ENCODE results near the gene RASAL2. TPM values are rescaled to one million over a fixed set of nuclear protein-coding genes. Genes with fewer than 3 reads are reported as not detected.
"Not testable (repeated sequence)": the region's sequence is repeated elsewhere in the genome, so short reads cannot be mapped to it uniquely, and the experiment has no call there.

RASAL2 gene
- total and polyA plus RNA-seq, 9 of the 15 experiments (the other 6 are each of a cell fraction or from before 2014, with no cell fraction given) = 0.13 to 1.0 (median 0.62) TPM

- WGBS (ENCODE audit: insufficient coverage, low coverage, missing lambda C conversion rate) = 1% methylated on average over 4 of the region's 4 CpGs
Observed at GRCh38 chr1:178120088-178120487, 26.2 kb downstream of the RASAL2 start.

GRCh38 chr1:178120520-178121052, 26.7 kb downstream of the RASAL2 start:
- H3K9ac ChIP-seq (ENCODE audit: insufficient read depth in 1 of 2, low read depth in 2 of 2, low read length in 2 of 2); CTCF ChIA-PET (ENCODE audit: low intra/inter-chr PET ratio); H3K4me1 ChIP-seq (replicated peaks in 1 of 2; ENCODE audit: control insufficient read depth in 2 of 2, insufficient read depth in 2 of 2, low read length in 2 of 2); intact Hi-C loops (cut with micrococcal nuclease); POLR2A ChIA-PET; H3K27ac ChIP-seq (ENCODE audit: extremely low read depth, low read depth, low read length); in situ Hi-C loops (cut with MboI); FAIRE-seq; H3K36me3 ChIP-seq (ENCODE audit: control insufficient read depth, insufficient read depth, low read length); DNase-seq (ENCODE audit: extremely low read depth in 1 of 4, low spot score in 3 of 4); H3K9me3 ChIP-seq (replicated peaks; ENCODE audit: control insufficient read depth, insufficient read depth, low read depth, low read length); BruUV-seq (replicated peaks); H3K27me3 ChIP-seq (ENCODE audit: control insufficient read depth in 2 of 2, insufficient read depth in 2 of 2, low read length in 2 of 2); H3K4me2 ChIP-seq (ENCODE audit: insufficient read depth, low read length); ATAC-seq; H3K79me2 ChIP-seq (ENCODE audit: control insufficient read depth, insufficient read depth, low read length); H3K9me1 ChIP-seq (ENCODE audit: control insufficient read depth, insufficient read depth, low read length); H4K20me1 ChIP-seq (replicated peaks; ENCODE audit: control insufficient read depth, insufficient read depth, low read length); H2AFZ ChIP-seq (ENCODE audit: low read depth, low read length); H3K4me3 ChIP-seq: not testable (repeated sequence)
- WGBS (ENCODE audit: insufficient coverage, low coverage, missing lambda C conversion rate) = under 1% methylated on average over 7 of the region's 7 CpGs

More at GRCh38 chr1:178120088-178120487, 26.2 kb downstream of the RASAL2 start:
- H3K9me3 ChIP-seq (replicated peaks; ENCODE audit: control insufficient read depth, insufficient read depth, low read depth, low read length) = no peaks in the 10 kb centered on the region
- DNase-seq (ENCODE audit: extremely low read depth in 1 of 4, low spot score in 3 of 4) (no peak), ATAC-seq (no peak), FAIRE-seq (no peak)
- intact Hi-C loops (cut with micrococcal nuclease) (no loop called here), in situ Hi-C loops (cut with MboI) (no loop called here)
- H2AFZ ChIP-seq (ENCODE audit: low read depth, low read length) = no peak overlapping the region
- no peak overlapping the region for H3K4me2 ChIP-seq (ENCODE audit: insufficient read depth, low read length)
- BruUV-seq (replicated peaks) = no TSS peak
- TF ChIP-seq ZNF174 (CRISPR knock-in tag; IDR thresholded peaks at IDR 0.05) (no peak), ZNF41 (CRISPR knock-in tag; conservative IDR thresholded peaks at IDR 0.05) (no peak), FOXJ3 (CRISPR knock-in tag; IDR thresholded peaks at IDR 0.05) (no peak), RBM17 (IDR thresholded peaks at IDR 0.05; ENCODE audit: borderline replicate concordance, low read depth, low read length) (no peak), ZFPM2 (CRISPR knock-in tag; IDR thresholded peaks at IDR 0.05) (no peak), MYC (IDR thresholded peaks at IDR 0.05; ENCODE audit: low read depth, low read length) (no peak), MYC (CRISPR knock-in tag; IDR thresholded peaks at IDR 0.05; ENCODE audit: borderline replicate concordance, low read depth) (no peak), ARID3B (CRISPR knock-in tag; IDR thresholded peaks at IDR 0.05; ENCODE audit: borderline replicate concordance) (no peak), ZNF695 (CRISPR knock-in tag; IDR thresholded peaks at IDR 0.05) (no peak), RBM39 (optimal IDR thresholded peaks at IDR 0.05; ENCODE audit: low read depth, low read length) (no peak), FOXK1 (CRISPR knock-in tag; IDR thresholded peaks at IDR 0.05; ENCODE audit: borderline replicate concordance) (no peak)
- no peaks in the 10 kb centered on the region for H3K36me3 ChIP-seq (ENCODE audit: control insufficient read depth, insufficient read depth, low read length)
- H3K27me3 ChIP-seq (ENCODE audit: control insufficient read depth in 2 of 2, insufficient read depth in 2 of 2, low read length in 2 of 2) = no peaks in the 10 kb centered on the region
- H3K27ac ChIP-seq (ENCODE audit: extremely low read depth, low read depth, low read length) = no peak overlapping the region
- H3K79me2 ChIP-seq (ENCODE audit: control insufficient read depth, insufficient read depth, low read length) = no peaks in the 10 kb centered on the region
- H3K9me1 ChIP-seq (ENCODE audit: control insufficient read depth, insufficient read depth, low read length) = no peaks in the 10 kb centered on the region
- H3K9ac ChIP-seq (ENCODE audit: insufficient read depth in 1 of 2, low read depth in 2 of 2, low read length in 2 of 2) = no peak overlapping the region
- H4K20me1 ChIP-seq (replicated peaks; ENCODE audit: control insufficient read depth, insufficient read depth, low read length) = no peaks in the 10 kb centered on the region
- ChIA-PET CTCF (ENCODE audit: low intra/inter-chr PET ratio) (no interaction called here), POLR2A (no interaction called here)
- H3K4me3 ChIP-seq = no peak overlapping the region
- no peaks in the 10 kb centered on the region for H3K4me1 ChIP-seq (replicated peaks in 1 of 2; ENCODE audit: control insufficient read depth in 2 of 2, insufficient read depth in 2 of 2, low read length in 2 of 2)

Measured in K562 (cell line).